K562 (cell line): Measurements from ENCODE around the gene PRDX2. TPM values are rescaled to one million over a fixed set of nuclear protein-coding genes. Genes with fewer than 3 reads are reported as not detected.

Experiments used
- ATF1 ChIP-seq, 2 experiments: fragments of 450-650 bp in 1 of 2; IDR thresholded peaks; 2 replicates each; pipeline ENCODE4 v1.6.1; 2016; ENCODE audit warnings: missing compliant biosample characterization in 1 of 2, missing genetic modification characterization in 1 of 2
- CEBPG ChIP-seq, 3 experiments: fragments of 200-800 bp in 1 of 3; sonication (Bioruptor generic) in 1 of 3; sonication (generic) in 1 of 3; formaldehyde crosslinking in 1 of 3; IDR thresholded peaks in 2 of 3; conservative IDR thresholded peaks in 1 of 3; 2 replicates each; pipeline versions ENCODE4 v1.6.1 to v1.8.0; 2016 to 2022; ENCODE audit warnings: missing compliant biosample characterization in 2 of 3, missing genetic modification characterization in 2 of 3, mild to moderate bottlenecking in 1 of 3, missing genetic modification reagents in 1 of 3
- ELF1 ChIP-seq: fragments of 200-800 bp; sonication (Bioruptor generic); IDR thresholded peaks from 2 replicates; pipeline ENCODE4 v1.6.1; 2016; ENCODE audit warnings: missing genetic modification characterization, missing compliant biosample characterization
- HDAC1 ChIP-seq, 2 experiments: fragments of 450-650 bp; IDR thresholded peaks; 2 replicates each; pipeline ENCODE4 v1.6.1; 2016 to 2017; ENCODE audit warnings: inconsistent platforms in 1 of 2, mild to moderate bottlenecking in 1 of 2, moderate library complexity in 1 of 2
- HDAC2 ChIP-seq: fragments of 450-650 bp; IDR thresholded peaks from 2 replicates; pipeline ENCODE4 v1.6.1; 2016; ENCODE audit warnings: mild to moderate bottlenecking
- TCF7L2 ChIP-seq: fragments of 150-350 bp; IDR thresholded peaks from 2 replicates; pipeline ENCODE4 v1.6.1; 2016; ENCODE audit warnings: low read depth, mild to moderate bottlenecking, low read length, moderate library complexity
- TEAD4 ChIP-seq, 2 experiments: sonication (generic) in 1 of 2; formaldehyde crosslinking in 1 of 2; IDR thresholded peaks; 2 replicates each; pipeline versions ENCODE4 v1.6.1 to v1.8.0; 2012 to 2022; ENCODE audit warnings: borderline replicate concordance in 1 of 2, inconsistent platforms in 1 of 2, low read length in 1 of 2, mild to moderate bottlenecking in 1 of 2, missing genetic modification reagents in 1 of 2
- TOE1 ChIP-seq, 2 experiments: fragments of 450-650 bp in 1 of 2; sonication (generic) in 1 of 2; formaldehyde crosslinking in 1 of 2; IDR thresholded peaks; 2 replicates each; pipeline versions ENCODE4 v1.7.1 to v1.8.0; 2016 to 2022; ENCODE audit warnings: borderline replicate concordance in 2 of 2, mild to moderate bottlenecking in 2 of 2, antibody characterized with exemption in 1 of 2, inconsistent platforms in 1 of 2, low read depth in 1 of 2, missing genetic modification reagents in 1 of 2, moderate library complexity in 1 of 2
- ZBTB7A ChIP-seq: IDR thresholded peaks from 2 replicates; pipeline ENCODE4 v1.6.1; 2011; ENCODE audit warnings: low read depth, mild to moderate bottlenecking, low read length, moderate library complexity, borderline replicate concordance; ENCODE audit not compliant: control insufficient read depth
- ZFPM2 ChIP-seq: fragments of 250-450 bp; sonication (Bioruptor Pico); IDR thresholded peaks from 2 replicates; pipeline ENCODE4 v1.5.1; 2022; ENCODE audit warnings: mild to moderate bottlenecking
- ZNF318 ChIP-seq, 2 experiments: fragments of 450-650 bp; IDR thresholded peaks; 2 replicates each; pipeline ENCODE4 v1.6.1; 2016; ENCODE audit warnings: mild to moderate bottlenecking in 2 of 2, borderline replicate concordance in 1 of 2, low read depth in 1 of 2, moderate library complexity in 1 of 2
- ZNF511 ChIP-seq: sonication (generic); formaldehyde crosslinking; IDR thresholded peaks from 2 replicates; pipeline ENCODE4 v1.8.0; 2022; ENCODE audit warnings: mild to moderate bottlenecking, missing genetic modification reagents
- polyA plus RNA-seq, 8 experiments: library from polyadenylated mRNA; depleted of rRNA in 4 of 8; stranded (reverse) in 5 of 8; unstranded in 3 of 8; fragments of >200 nt; fragmentation: Nextera tagmentation in 2 of 8; fragmentation: Illumina TruSeq in 1 of 8; extraction: Ambion mirVana in 2 of 8; extraction: Trizol in 1 of 8; gene quantifications; 2 replicates each; pipeline versions ENCODE4 v1.2.1 to v1.2.3, GENCODE V29; 2011 to 2014; ENCODE audit warnings: inconsistent platforms in 1 of 8, missing spikeins in 1 of 8
- total RNA-seq, 7 experiments: library from RNA; depleted of rRNA in 6 of 7; stranded (reverse); fragments of >200 nt in 6 of 7; fragmentation: Illumina TruSeq in 2 of 7; extraction: Trizol in 2 of 7; gene quantifications; 2 replicates each; pipeline versions ENCODE4 v1.2.1 to v1.2.3, GENCODE V29; 2011 to 2021; ENCODE audit warnings: low replicate concordance in 1 of 7
- TF ChIP-seq, protein P1 (sequence below), 2 experiments: fragments of 450-650 bp; IDR thresholded peaks; 2 replicates each; pipeline ENCODE4 v1.6.1; 2016

Gene PRDX2
- total and polyA plus RNA-seq, 9 of the 15 experiments (the other 6 are each of a cell fraction or from before 2014, with no cell fraction given) = 206 to 1,183 (median 415) TPM

- TF ChIP-seq ZNF318 (IDR thresholded peaks at IDR 0.05; ENCODE audit: borderline replicate concordance in 1 of 2, low read depth in 1 of 2) = no peak
- TF ChIP-seq TOE1 (IDR thresholded peaks at IDR 0.05; ENCODE audit: borderline replicate concordance) = peak; percentile 42; the same call in 1 of the 2 replicates
- TF ChIP-seq TOE1 (CRISPR knock-in tag; IDR thresholded peaks at IDR 0.05; ENCODE audit: borderline replicate concordance, low read depth) = no peak
- TF ChIP-seq TEAD4 (IDR thresholded peaks at IDR 0.05; ENCODE audit: low read length) = 0 out of 2 replicates have a peak, but pooled peaks have one; percentile 21
- no peak for TF ChIP-seq TEAD4 (CRISPR knock-in tag; IDR thresholded peaks at IDR 0.05; ENCODE audit: borderline replicate concordance)
- no peak for TF ChIP-seq ZFPM2
- TF ChIP-seq HDAC2 = peak; percentile 64
- no peak for TF ChIP-seq ATF1 (CRISPR knock-in tag; IDR thresholded peaks at IDR 0.05)
- TF ChIP-seq ATF1 (tag; IDR thresholded peaks at IDR 0.05) = peak; percentile 52
- TF ChIP-seq HDAC1 (IDR thresholded peaks at IDR 0.05) = peak in 1 of 2 experiments; percentile 65; a peak in 1 of 4 replicates
- TF ChIP-seq ZNF511 (CRISPR knock-in tag) = 0 out of 2 replicates have a peak, but pooled peaks have one; percentile 29
- 0 out of 2 replicates have a peak, but pooled peaks have one; percentile 18 for TF ChIP-seq TCF7L2
- TF ChIP-seq ZBTB7A = peak; percentile 63; the same call in 1 of the 2 replicates
- TF ChIP-seq CEBPG (CRISPR knock-in tag; IDR thresholded peaks at IDR 0.05) = no peak
- TF ChIP-seq CEBPG (tag; conservative IDR thresholded peaks at IDR 0.05 in 1 of 2, IDR thresholded peaks at IDR 0.05 in 1 of 2) = no peak
- TF ChIP-seq ELF1 = peak; percentile 48; the same call in 1 of the 2 replicates
- TF ChIP-seq, protein P1, sequence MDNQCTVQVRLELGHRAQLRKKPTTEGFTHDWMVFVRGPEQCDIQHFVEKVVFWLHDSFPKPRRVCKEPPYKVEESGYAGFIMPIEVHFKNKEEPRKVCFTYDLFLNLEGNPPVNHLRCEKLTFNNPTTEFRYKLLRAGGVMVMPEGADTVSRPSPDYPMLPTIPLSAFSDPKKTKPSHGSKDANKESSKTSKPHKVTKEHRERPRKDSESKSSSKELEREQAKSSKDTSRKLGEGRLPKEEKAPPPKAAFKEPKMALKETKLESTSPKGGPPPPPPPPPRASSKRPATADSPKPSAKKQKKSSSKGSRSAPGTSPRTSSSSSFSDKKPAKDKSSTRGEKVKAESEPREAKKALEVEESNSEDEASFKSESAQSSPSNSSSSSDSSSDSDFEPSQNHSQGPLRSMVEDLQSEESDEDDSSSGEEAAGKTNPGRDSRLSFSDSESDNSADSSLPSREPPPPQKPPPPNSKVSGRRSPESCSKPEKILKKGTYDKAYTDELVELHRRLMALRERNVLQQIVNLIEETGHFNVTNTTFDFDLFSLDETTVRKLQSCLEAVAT (IDR thresholded peaks at IDR 0.05) = peak; percentile 62; a peak in 2 of 4 replicates
Measured at GRCh38 chr19:12796146-12797071, 5.2 kb downstream of the PRDX2 start (continued).
